Measurements from ENCODE around the gene SLC16A1.

SLC16A1 gene

DNA sequence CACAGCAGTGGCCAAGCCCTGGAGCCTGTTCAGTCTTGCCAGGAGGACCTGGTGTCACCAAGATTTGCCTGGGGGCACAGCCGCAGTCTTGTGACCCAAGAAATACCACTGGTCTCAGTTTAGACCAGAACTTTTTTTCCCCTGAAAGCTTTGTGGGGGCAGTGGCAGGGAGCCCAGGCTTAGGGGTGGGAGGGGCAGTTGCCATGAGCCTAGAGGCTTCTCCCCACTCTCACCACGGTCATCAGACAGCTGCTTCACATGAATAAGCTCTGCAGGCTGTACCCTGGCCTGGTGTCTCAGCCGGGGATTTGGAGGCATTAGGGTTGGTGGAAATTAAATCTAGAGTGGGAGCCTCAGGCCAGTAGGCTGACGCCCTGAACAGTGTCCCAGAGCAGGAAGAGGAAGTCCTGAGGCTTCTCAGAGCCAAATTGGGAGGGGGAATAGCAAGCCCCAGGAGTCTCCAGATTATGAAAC, 73.7 kb downstream of the SLC16A1 start:
- DNase-seq (ENCODE audit: low spot score), result no peak

DNA sequence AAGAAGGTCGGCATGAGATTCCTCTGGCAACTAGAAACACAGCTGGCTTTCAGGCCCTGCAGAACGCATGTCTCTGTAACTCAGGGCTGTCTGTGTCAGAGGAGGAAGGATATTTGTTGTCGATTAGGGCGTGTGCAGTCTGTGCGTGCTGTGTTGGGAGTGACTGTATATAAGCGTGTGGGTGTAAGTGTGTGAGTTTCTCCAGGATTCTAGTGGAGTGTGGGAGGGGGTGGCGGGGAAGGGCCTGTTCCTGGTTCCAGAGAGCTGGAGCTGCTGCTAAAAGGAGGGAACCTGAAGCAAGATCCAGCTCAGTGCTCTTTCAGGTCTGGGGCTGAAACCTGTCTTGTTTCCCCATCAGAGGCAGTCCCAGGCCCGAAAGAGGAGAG, 74.3 kb downstream of the SLC16A1 start:
- DNase-seq (ENCODE audit: low spot score), result no peak

DNA sequence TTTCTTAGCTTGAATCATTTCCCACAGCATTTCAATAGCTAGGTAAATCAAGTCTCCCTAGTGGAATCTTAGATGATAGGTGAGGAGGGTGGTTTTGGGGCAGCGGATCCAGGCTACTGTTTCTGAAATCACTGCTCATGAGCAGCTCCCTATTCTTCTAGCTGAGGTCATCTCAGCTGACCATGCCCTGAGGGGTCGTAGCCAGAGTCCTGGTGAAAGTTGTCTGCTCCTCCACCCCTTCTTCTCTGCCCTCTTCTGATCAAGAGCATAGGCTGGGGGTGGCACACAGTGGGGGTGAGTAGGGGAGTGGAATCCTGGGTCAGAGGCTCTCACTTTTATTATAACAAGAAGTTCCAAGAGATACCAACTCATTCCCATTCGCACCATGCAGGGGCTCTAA, 76.2 kb downstream of the SLC16A1 start:
- no peak for DNase-seq (ENCODE audit: low spot score)

DNA sequence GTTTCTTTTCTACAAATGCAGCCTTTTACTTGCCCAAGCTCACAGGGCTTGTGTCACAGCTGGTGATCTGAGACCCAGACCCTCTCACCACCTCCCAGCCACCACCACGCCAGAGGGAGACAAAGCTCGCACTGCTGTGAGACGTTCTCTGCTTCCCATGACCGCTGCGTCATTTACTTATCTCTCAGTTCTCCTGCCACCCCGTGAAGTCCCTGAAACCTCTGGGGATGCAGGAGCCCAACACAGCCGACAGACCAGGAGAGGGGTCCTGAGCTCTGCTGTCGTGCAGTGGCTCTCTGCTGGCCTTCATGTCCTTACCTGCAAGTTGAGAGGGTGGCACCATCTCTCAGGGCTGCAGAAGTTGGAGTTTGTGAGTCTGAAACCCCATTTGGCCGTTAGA, 77.7 kb downstream of the SLC16A1 start:
- no peak for DNase-seq (ENCODE audit: low spot score)

DNA sequence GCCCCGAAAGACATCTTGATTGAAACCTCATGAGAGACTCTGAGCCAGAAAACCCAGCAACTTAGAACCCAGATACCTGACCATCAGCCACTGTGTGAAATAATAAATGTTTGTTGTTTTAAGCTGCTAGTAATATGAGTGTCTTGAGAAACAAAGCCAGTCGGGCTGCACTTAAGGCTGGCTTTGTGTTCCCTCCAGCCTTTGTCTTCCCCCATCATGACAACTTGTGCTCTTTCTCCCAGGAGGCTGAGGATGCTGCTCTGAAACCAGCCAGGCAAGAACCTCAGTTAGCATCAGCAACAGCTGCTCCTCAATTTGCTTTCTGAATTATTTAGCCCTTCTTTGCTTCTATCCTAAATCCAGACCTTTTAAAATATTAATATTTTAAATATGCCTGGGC, 78.2 kb downstream of the SLC16A1 start:
- DNase-seq (ENCODE audit: low spot score), result no peak

DNA sequence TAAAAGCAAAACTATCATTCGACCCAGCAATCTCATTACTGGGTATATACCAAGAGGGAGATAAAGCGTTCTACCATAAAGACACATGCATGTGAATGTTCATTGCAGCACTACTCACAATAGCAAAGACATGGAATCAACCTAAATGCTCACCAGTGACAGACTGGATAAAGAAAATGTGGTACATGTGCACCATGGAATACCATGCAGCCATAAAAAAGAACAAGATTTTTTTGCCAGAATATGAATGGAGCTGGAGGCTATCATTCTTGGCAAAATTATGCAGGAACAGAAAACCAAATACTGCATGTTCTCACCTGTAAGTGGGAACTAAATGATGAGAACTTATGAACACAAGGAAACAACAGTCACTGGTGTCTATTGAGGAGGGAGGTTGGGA, 79.7 kb downstream of the SLC16A1 start:
- DNase-seq (ENCODE audit: low spot score), result no peak

DNA sequence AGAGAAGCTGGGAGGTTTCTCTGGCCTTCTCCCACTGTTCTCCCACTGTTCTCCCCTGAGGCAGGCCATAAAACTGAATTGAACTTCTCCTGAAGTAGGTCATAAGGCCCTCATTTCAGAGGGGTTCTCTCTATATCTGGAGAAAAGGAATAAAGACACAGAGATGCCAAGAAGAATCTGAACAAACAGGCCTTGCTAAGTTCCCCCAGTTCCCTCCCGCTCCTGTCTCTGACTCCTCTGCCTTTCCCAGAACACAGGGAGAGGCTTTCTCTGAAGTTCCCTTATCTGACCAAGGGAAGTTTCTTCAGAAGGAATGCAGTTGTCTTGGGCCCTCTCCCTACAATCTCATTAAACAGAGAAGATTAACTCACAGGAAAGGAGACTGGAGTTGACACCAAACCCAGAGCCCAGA, 83.4 kb downstream of the SLC16A1 start:
- no peak for DNase-seq (ENCODE audit: low spot score)

DNA sequence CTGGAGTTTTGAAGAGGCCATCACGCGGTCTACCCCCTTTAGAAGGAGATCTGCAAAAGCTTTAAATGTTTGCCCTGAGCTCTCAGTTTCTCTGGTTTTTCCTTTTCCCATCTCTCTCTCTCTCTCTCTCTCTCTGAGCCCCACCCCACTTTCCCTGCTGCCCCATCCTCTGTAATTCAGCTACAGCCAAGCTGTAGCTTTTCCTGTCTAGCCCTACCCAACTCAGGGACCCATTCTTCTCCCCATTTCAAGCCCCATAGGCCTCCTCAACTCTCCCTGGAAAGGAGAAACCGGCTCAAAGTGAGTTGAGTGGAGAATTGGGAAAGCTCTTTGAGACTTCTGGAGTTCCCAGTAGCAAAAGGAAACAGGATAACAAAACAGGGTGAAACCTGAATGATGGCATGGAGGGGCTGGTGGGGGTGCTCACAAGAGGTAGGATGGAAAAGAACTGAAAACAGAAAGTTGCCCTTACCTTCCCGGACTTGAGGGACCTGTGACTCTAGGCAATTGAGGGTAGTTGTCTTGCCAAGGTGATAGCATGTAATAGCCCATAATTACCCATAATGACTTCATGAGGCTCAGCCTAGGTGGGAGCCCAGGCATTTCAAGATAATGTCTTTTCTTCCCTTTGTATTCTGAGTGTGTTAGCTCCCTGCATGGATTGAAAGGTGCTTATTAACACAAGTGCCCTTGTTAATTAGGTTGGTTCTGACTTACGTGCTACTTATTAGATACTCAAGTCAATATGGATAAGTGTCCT, 84.9 kb downstream of the SLC16A1 start:
- no peak for DNase-seq (ENCODE audit: low spot score)

DNA sequence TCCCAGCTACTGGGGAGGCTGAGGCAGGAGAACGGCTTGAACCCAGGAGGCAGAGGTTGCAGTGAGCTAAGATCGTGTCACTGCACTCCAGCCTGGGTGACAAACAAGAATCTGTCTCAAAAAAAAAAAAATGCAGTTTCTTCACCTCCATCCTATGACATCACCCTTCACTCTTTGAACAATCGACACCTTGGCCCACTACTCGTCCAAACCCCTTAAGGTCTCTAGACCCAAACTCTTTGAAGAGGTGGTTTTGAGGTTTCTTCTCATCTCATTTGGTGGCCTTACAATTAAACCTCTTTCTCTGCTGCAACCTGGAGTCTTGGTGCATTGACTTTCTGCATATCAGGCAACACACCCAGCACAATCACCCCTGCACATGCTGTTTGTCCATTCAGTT, 86.1 kb downstream of the SLC16A1 start:
- DNase-seq (ENCODE audit: low spot score), result no peak

DNA sequence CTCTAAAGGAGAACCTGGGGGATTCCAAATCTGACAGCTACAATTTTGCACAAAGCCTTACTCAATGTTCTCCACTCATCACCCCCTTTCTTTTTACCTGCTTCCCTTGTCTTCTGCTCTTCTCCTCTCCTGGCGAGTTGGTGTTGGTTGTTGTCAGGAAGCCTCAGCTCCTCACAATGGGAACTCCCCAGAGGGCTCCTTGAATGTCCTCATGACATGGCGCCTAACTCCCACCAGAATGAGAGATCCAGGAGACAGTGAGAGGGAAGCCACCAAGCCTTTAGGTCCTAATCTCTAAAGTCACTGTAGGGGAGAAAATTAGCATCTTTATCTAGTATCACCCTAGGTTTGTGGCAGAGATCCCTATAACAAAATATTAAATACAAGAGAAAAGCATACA, 87.8 kb downstream of the SLC16A1 start:
- DNase-seq (ENCODE audit: low spot score), result no peak

DNA sequence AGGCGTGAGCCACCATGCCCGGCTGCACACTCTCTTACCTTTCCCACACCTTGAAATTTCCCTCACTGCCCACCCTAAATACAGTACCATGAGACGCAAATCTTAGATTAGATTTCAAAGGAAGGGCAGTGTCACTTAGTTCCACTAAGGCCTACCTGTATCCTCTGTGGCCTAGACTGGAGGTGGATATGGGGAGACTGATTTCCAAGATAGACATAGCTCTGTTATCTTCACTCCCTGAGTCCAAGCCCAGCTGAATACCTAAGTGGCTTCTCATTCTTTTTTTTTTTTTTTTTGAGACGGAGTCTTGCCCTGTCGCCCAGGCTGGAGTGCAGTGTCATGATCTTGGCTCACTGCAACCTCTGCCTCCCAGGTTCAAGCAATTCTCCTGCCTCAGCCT, 89.0 kb downstream of the SLC16A1 start:
- DNase-seq (ENCODE audit: low spot score), result no peak

DNA sequence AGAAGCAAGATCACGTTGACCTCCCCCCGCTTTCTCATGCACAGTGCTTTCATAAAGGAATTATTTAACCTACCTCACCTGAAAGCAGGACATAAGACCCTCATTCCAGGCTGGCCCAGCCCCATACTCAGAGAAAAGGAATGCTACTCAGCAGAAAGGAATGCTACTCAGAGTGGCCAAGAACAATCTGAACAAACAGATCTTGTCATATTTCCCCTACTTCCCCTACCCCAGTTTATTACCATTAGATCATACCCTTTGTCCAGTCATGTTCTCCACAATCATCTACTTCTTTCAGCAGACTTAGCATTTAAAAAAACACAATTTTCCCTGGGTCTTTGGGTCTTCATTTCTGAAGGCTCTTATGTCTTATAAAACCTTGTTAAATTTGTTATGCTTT, 89.8 kb downstream of the SLC16A1 start:
- no peak for DNase-seq (ENCODE audit: low spot score)

DNA sequence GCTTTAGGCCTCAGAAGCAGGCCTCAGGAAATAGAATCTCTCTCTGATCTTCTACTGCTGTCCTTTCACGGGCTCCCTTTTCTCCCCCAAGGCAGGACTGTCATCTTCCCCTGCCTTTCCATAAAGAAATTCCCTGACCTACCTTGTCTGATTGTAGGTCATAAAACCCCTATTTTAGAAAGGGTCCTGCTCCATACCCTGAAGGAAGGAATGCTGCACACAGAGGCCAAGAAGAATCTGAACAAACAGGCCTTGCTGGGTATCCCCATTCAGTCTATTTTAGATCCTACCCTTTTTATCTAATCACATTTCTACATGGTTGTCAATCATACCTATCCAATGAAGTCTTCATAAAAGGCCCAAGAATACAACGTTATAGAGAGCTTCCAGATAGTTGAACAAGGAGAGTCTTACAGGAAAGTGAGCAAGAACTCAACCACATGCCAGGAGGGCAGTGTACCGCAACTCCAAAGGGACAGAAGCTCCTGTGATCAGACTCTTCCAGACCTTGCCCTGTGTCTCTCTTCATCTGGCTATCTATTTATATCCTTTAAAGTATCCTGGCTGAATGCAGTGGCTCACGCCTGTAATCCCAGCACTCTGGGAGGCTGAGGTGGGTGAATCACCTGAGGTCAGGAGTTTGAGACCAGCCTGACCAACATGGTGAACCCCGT, 93.1 kb downstream of the SLC16A1 start:
- DNase-seq (ENCODE audit: low spot score), result no peak

Data from cerebellar cortex (tissue), 1 donor.